Measurements from ENCODE around the gene C11orf87.

The C11orf87 gene

GRCh38 chr11:109422870-109423465, 978 bp downstream of the C11orf87 start:
- POLR2A ChIA-PET: no interaction called here
- DNase-seq (ENCODE audit: extremely low spot score): no peak
- CTCF ChIA-PET: no interaction called here
- TF ChIP-seq L3MBTL2 (conservative IDR thresholded peaks at IDR 0.05) (no peak), TARDBP (IDR thresholded peaks at IDR 0.05) (no peak), HDGF (IDR thresholded peaks at IDR 0.05; ENCODE audit: borderline replicate concordance) (no peak), ARNT (IDR thresholded peaks at IDR 0.05) (no peak), SP1 (IDR thresholded peaks at IDR 0.05) (no peak), NFRKB (IDR thresholded peaks at IDR 0.05) (no peak), SUZ12 (IDR thresholded peaks at IDR 0.05) (no peak), FOXK2 (IDR thresholded peaks at IDR 0.05) (no peak)

- POLR2A ChIA-PET: no interaction called here
- CTCF ChIA-PET: no interaction called here
- no peak for TF ChIP-seq FOXA1 (IDR thresholded peaks at IDR 0.05)
- TF ChIP-seq ELF4 (IDR thresholded peaks at IDR 0.05): no peak
- TF ChIP-seq PKNOX1 (IDR thresholded peaks at IDR 0.05): no peak
- no peak for TF ChIP-seq L3MBTL2 (conservative IDR thresholded peaks at IDR 0.05)
- TF ChIP-seq TARDBP (IDR thresholded peaks at IDR 0.05): no peak
- no peak for TF ChIP-seq HDGF (IDR thresholded peaks at IDR 0.05; ENCODE audit: borderline replicate concordance)
- TF ChIP-seq FOXM1 (IDR thresholded peaks at IDR 0.05; ENCODE audit: borderline replicate concordance): no peak
- TF ChIP-seq SUZ12 (IDR thresholded peaks at IDR 0.05): no peak
- no peak for TF ChIP-seq BHLHE40 (IDR thresholded peaks at IDR 0.05; ENCODE audit: borderline replicate concordance)
- no peak for TF ChIP-seq FOXK2 (IDR thresholded peaks at IDR 0.05)
- TF ChIP-seq LEF1 (IDR thresholded peaks at IDR 0.05; ENCODE audit: borderline replicate concordance): no peak
- no peak for TF ChIP-seq ARNT (IDR thresholded peaks at IDR 0.05)
- DNase-seq (ENCODE audit: extremely low spot score): no peak
Measured at GRCh38 chr11:109423466-109424190, 1.6 kb downstream of the C11orf87 start.

GRCh38 chr11:109424901-109425300, 2.9 kb downstream of the C11orf87 start:
- TF ChIP-seq ELF4 (IDR thresholded peaks at IDR 0.05) (no peak), TARDBP (IDR thresholded peaks at IDR 0.05) (no peak), SUZ12 (IDR thresholded peaks at IDR 0.05) (no peak)
- ChIA-PET CTCF (no interaction called here), POLR2A (no interaction called here)
- DNase-seq (ENCODE audit: extremely low spot score): no peak

- POLR2A ChIA-PET: no interaction called here
- CTCF ChIA-PET: interaction anchor here (0.6 to 1.1 kb wide), 2 partner anchors 16 to 26 kb away, joined by 3 read pairs; no protein-coding TSS in a partner anchor
- no peak for DNase-seq (ENCODE audit: extremely low spot score)
- no peak for TF ChIP-seq SUZ12 (IDR thresholded peaks at IDR 0.05)
- no peak for TF ChIP-seq FOXK2 (IDR thresholded peaks at IDR 0.05)
- no peak for TF ChIP-seq FOXA1 (IDR thresholded peaks at IDR 0.05)
- TF ChIP-seq ELF4 (IDR thresholded peaks at IDR 0.05): no peak
- TF ChIP-seq TARDBP (IDR thresholded peaks at IDR 0.05): no peak
- TF ChIP-seq BHLHE40 (IDR thresholded peaks at IDR 0.05; ENCODE audit: borderline replicate concordance): no peak
- no peak for TF ChIP-seq FOXM1 (IDR thresholded peaks at IDR 0.05; ENCODE audit: borderline replicate concordance)
- no peak for TF ChIP-seq LEF1 (IDR thresholded peaks at IDR 0.05; ENCODE audit: borderline replicate concordance)
- no peak for TF ChIP-seq CTBP1 (IDR thresholded peaks at IDR 0.05; ENCODE audit: borderline replicate concordance)
- no peak for TF ChIP-seq L3MBTL2 (conservative IDR thresholded peaks at IDR 0.05)
- TF ChIP-seq NFRKB (IDR thresholded peaks at IDR 0.05): no peak
- no peak for TF ChIP-seq HDGF (IDR thresholded peaks at IDR 0.05; ENCODE audit: borderline replicate concordance)
- TF ChIP-seq PKNOX1 (IDR thresholded peaks at IDR 0.05): no peak
- no peak for TF ChIP-seq ZNF384 (IDR thresholded peaks at IDR 0.05)
- TF ChIP-seq SP1 (IDR thresholded peaks at IDR 0.05): no peak
- TF ChIP-seq ARNT (IDR thresholded peaks at IDR 0.05): no peak
Measured at GRCh38 chr11:109425554-109425953, 3.6 kb downstream of the C11orf87 start.

GRCh38 chr11:109426442-109427240, 4.7 kb downstream of the C11orf87 start:
- no peak for TF ChIP-seq FOXK2 (IDR thresholded peaks at IDR 0.05)
- TF ChIP-seq LEF1 (IDR thresholded peaks at IDR 0.05; ENCODE audit: borderline replicate concordance): no peak
- no peak for TF ChIP-seq TARDBP (IDR thresholded peaks at IDR 0.05)
- TF ChIP-seq NFRKB (IDR thresholded peaks at IDR 0.05): no peak
- CTCF ChIA-PET: interaction anchor here (0.6 to 1.1 kb wide), 2 partner anchors 15 to 27 kb away, joined by 3 read pairs; no protein-coding TSS in a partner anchor
- no peak for DNase-seq (ENCODE audit: extremely low spot score)
- POLR2A ChIA-PET: no interaction called here

GRCh38 chr11:109432105-109432504, 10.1 kb downstream of the C11orf87 start:
- ChIA-PET POLR2A (no interaction called here), CTCF (no interaction called here)
- TF ChIP-seq TARDBP (IDR thresholded peaks at IDR 0.05) (no peak), L3MBTL2 (conservative IDR thresholded peaks at IDR 0.05) (no peak), PKNOX1 (IDR thresholded peaks at IDR 0.05) (no peak), CTBP1 (IDR thresholded peaks at IDR 0.05; ENCODE audit: borderline replicate concordance) (no peak), ZNF384 (IDR thresholded peaks at IDR 0.05) (no peak)
- DNase-seq (ENCODE audit: extremely low spot score): no peak
